Duodenal mucosa (tissue), 2 donors: ENCODE data around the gene ACE2.

Experiments used
- H3K27ac ChIP-seq: one replicate; pipeline ENCODE4 v1.7.0; 2013; ENCODE audit warnings: low read depth, low read length
- H3K27me3 ChIP-seq, 2 donors: one replicate each; pipeline ENCODE4 v1.7.0; 2013; ENCODE audit warnings: low read length in 2 of 2, control low read depth in 1 of 2; ENCODE audit not compliant: insufficient read depth in 2 of 2, control insufficient read depth in 1 of 2
- H3K36me3 ChIP-seq, 2 donors: one replicate each; pipeline ENCODE4 v1.7.0; 2013; ENCODE audit warnings: low read length in 2 of 2, control low read depth in 1 of 2; ENCODE audit not compliant: insufficient read depth in 2 of 2, control insufficient read depth in 1 of 2
- H3K4me1 ChIP-seq, 2 donors: one replicate each; pipeline ENCODE4 v1.7.0; 2013; ENCODE audit warnings: low read length in 2 of 2, control low read depth in 1 of 2; ENCODE audit not compliant: insufficient read depth in 2 of 2, control insufficient read depth in 1 of 2
- H3K4me3 ChIP-seq, 2 donors: one replicate each; pipeline ENCODE4 v1.7.0; 2013; ENCODE audit warnings: low read length in 2 of 2, low read depth in 1 of 2
- H3K9ac ChIP-seq, 2 donors: one replicate each; pipeline ENCODE4 v1.7.0; 2013; ENCODE audit warnings: low read length in 2 of 2, low read depth in 1 of 2
- H3K9me3 ChIP-seq, 2 donors: one replicate each; pipeline ENCODE4 v1.7.0; 2013; ENCODE audit warnings: low read length in 2 of 2, control low read depth in 1 of 2; ENCODE audit not compliant: control insufficient read depth in 1 of 2

The ACE2 gene

GRCh38 chrX:15515931-15516330 lies 84.8 kb downstream of the ACE2 start:
- H3K27me3 ChIP-seq: no peaks in the 10 kb centered on the region
- H3K9ac ChIP-seq: no peak overlapping the region
- no peak overlapping the region for H3K27ac ChIP-seq
- H3K4me1 ChIP-seq: peaks cover 0 to 6% of the 10 kb centered on the region in 2 donors
- no peak overlapping the region for H3K4me3 ChIP-seq
- no peaks in the 10 kb centered on the region for H3K36me3 ChIP-seq
- no peaks in the 10 kb centered on the region for H3K9me3 ChIP-seq

DNA sequence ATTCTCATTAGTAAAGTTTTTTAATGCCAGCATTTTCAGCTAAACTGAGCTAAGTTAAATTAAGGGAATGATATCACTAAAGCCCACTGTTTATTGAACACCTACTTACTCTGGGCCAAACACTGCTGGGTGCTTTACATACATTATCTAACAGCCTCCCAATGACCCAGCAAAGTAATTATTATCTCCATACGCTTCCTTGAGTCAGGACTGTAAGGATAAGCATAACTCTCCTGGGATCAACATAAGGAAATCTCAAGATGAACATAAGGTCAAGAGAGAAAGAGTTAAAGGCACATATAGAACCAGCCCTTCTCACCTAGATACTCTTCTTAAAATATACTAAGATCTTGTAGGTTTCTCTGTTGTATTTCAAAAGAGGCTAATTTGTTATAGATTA lies 86.5 kb downstream of the ACE2 start:
- H3K4me3 ChIP-seq: no peak overlapping the region
- H3K27me3 ChIP-seq: no peaks in the 10 kb centered on the region
- peaks cover 0 to 6% of the 10 kb centered on the region in 2 donors for H3K4me1 ChIP-seq
- no peaks in the 10 kb centered on the region for H3K9me3 ChIP-seq
- H3K27ac ChIP-seq: no peak overlapping the region
- H3K9ac ChIP-seq: no peak overlapping the region
- no peaks in the 10 kb centered on the region for H3K36me3 ChIP-seq

GRCh38 chrX:15512401-15512965 lies 88.3 kb downstream of the ACE2 start:
- no peaks in the 10 kb centered on the region for H3K27me3 ChIP-seq
- H3K9ac ChIP-seq: no peak overlapping the region
- H3K9me3 ChIP-seq: no peaks in the 10 kb centered on the region
- H3K36me3 ChIP-seq: no peaks in the 10 kb centered on the region
- peaks cover 0 to 6% of the 10 kb centered on the region in 2 donors for H3K4me1 ChIP-seq
- H3K4me3 ChIP-seq: no peak overlapping the region
- H3K27ac ChIP-seq: no peak overlapping the region

- H3K9me3 ChIP-seq: no peaks in the 10 kb centered on the region
- no peak overlapping the region for H3K9ac ChIP-seq
- no peaks in the 10 kb centered on the region for H3K27me3 ChIP-seq
- no peaks in the 10 kb centered on the region for H3K36me3 ChIP-seq
- peaks cover 0 to 6% of the 10 kb centered on the region in 2 donors for H3K4me1 ChIP-seq
- H3K27ac ChIP-seq: no peak overlapping the region
- H3K4me3 ChIP-seq: no peak overlapping the region
Observed at GRCh38 chrX:15511563-15511962, 89.2 kb downstream of the ACE2 start.
